RWPE1 (cell line): ENCODE results near the gene SYT14.
"Not testable (repeated sequence)": the region's sequence is repeated elsewhere in the genome, so short reads cannot be mapped to it uniquely, and the experiment has no call there.

Experiments
- CTCF ChIA-PET: fragments of 350-600 bp; sonication (Branson Sonifier 250); formaldehyde crosslinking; extraction: SDS; loops from one replicate; lab custom pipeline; 2021; lab: Yijun Ruan, JAX
- POLR2A ChIA-PET: fragments of 400-600 bp; formaldehyde crosslinking; extraction: SDS; loops from one replicate; lab custom pipeline; 2020; ENCODE audit warnings: antibody characterized with exemption; ENCODE audit not compliant: low non-redundant PET; lab: Yijun Ruan, JAX
- DNase-seq: peaks from one replicate; pipeline ENCODE4 v3.0.0; 2012; ENCODE audit warnings: low spot score
- H3K27ac ChIP-seq: fragments of 450-650 bp; 2 replicates; pipeline ENCODE4 v1.5.1; 2017
- TF ChIP-seq, protein P1 (sequence below): fragments of 450-650 bp; conservative IDR thresholded peaks from 2 replicates; pipeline ENCODE4 v1.5.1; 2017; ENCODE audit warnings: low read depth, mild to moderate bottlenecking

SYT14 gene

DNA sequence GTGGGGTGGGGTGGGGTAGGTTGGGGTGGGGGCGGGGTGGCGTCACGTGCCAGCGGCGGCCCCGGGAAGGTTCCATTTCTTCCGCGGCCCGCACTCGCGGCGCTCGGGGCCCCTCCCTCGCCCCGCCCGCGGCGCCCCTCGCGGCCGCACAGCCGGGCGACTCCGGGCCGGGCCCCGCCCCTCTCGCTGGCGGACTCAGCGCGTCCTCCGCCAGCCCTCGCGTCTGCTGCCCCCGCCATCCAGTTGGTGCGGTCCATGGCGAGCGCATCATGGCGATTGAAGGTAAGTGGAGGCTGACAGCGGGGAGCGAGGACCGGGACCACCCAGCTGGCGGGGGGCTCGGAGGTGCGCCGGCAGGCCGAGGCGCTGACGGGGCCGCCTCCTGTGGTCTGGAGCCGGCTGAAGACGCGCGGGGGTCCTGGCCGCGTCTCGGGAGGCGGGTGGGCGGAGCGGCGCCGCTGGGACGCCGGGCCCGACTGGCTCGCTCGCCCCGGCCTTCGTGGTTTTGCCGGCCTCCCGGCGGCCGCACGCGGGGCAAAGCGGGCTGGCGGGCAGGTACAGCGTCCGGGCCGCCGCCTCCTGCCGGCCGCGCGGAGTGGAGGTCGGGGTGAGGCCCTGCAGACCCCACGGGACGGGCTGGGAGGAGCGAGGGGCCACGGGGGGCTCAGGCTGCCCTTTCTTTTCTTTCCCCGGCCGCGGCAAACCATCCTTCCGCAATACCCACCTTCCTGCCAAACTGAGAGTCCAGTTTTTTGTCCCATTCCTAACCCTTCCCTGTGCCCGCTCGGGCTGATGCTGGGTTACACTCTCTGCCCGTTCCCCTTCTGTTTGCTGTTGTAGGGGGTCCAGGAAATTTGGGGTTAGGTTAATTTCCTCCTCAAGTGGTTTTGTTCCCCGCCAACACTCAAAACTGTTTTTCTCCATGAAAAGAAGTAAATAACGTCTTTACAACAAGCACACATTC is at the start of gene SYT14:
TSS of gene SYT14 (plus strand) at position 222 of the 964 bp plus-strand sequence. CDS start at position 270, 48 bp downstream.
- TF ChIP-seq, protein P1, sequence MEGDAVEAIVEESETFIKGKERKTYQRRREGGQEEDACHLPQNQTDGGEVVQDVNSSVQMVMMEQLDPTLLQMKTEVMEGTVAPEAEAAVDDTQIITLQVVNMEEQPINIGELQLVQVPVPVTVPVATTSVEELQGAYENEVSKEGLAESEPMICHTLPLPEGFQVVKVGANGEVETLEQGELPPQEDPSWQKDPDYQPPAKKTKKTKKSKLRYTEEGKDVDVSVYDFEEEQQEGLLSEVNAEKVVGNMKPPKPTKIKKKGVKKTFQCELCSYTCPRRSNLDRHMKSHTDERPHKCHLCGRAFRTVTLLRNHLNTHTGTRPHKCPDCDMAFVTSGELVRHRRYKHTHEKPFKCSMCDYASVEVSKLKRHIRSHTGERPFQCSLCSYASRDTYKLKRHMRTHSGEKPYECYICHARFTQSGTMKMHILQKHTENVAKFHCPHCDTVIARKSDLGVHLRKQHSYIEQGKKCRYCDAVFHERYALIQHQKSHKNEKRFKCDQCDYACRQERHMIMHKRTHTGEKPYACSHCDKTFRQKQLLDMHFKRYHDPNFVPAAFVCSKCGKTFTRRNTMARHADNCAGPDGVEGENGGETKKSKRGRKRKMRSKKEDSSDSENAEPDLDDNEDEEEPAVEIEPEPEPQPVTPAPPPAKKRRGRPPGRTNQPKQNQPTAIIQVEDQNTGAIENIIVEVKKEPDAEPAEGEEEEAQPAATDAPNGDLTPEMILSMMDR = no peak
- POLR2A ChIA-PET = no interaction called here
- CTCF ChIA-PET = interaction anchor here (0.6 kb wide), 1 partner anchor 42 kb away, joined by 5 read pairs; no protein-coding TSS in a partner anchor
- no peak within 1 kb of the TSS for H3K27ac ChIP-seq
- peak; percentile 30 for DNase-seq

DNA sequence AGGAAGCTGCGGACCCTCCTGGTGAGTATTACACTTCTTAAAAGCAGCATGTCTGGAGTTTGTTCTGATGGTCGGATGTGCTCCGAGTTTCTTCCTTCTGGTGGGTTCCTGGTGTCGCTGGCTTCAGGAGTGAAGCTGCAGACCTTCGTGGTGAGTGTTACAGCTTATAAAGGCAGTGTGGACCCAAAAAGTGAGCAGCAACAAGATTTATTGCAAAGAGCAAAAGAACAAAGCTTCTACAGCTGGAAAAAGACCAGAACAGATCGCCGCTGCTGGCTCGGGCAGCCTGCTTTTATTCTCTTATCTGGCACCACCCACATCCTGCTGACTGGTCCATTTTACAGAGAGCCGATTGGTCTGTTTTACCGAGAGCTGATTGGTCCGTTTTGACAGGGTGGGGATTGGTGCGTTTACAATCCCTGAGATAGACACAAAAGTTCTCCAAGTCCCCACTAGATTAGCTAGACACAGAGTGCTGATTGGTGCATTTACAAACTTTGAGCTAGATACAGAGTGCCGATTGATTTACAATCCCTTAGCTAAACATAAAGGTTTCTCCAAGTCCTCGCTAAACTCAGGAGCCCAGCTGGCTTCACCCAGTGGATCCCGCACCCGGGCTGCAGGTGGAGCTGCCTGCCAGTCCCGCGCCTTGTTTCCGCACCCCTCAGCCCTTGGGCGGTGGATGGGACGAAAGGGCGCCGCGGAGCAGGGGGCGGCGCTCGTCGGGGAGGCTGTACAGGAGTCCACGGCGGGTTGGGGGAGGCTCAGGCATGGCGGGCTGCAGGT is 49.5 kb upstream of the SYT14 start:
- H3K27ac ChIP-seq, DNase-seq, CTCF ChIA-PET, POLR2A ChIA-PET: not testable (repeated sequence)

DNA sequence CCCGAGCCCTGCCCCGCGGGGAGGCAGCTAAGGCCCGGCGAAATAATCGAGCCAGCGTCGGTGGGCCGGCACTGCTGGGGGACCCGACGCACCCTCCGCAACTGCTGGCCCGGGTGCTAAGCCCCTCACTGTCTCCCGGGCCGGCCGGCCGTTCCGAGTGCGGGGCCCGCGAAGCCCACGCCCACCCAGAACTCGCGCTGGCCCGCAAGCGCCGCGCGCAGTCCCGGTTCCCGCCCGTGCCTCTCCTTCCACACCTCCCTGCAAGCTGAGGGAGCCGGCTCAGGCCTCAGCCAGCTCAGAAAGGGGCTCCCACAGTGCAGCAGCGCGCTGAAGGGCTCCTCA is 49.0 kb upstream of the SYT14 start:
- ChIA-PET POLR2A (no interaction called here), CTCF (no interaction called here)
- no peak for DNase-seq
- no peak overlapping the region for H3K27ac ChIP-seq
- TF ChIP-seq, protein P1 = no peak

DNA sequence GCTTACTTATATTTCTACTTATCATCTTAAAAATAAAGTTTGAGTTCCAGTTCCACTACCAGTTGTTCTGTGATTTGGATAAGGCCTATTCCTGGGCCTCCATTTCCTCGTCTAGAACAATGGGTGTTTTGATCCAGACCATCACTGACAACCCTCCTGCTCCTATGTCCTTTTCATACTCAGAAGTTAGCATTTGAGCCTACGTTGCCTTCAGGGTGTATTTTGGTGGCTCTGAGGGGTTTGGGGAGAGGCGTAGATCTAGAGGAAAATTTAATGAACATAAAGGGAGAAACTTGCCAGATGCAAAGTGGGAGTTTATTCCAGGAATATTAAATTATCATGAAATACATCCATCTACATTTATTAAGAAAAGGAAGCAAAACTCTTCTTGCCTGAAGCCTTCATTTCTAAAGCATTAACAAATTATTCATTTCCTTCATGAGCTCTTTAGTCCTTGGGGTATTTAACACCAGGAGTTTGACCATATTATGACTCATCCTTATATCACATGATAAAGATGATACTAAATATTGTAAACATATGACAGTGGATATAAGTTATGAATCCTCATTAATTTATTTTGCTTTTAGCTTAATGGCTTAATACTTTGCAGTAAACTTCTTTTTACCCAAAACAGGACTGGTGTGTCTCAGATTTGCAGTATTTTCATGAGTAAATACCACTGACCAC is 47.2 kb upstream of the SYT14 start:
- ChIA-PET POLR2A (no interaction called here), CTCF (interaction anchor here (0.7 kb wide), 1 partner anchor 63 kb away, joined by 4 read pairs; the partner anchor contains the start of gene UTP25)
- H3K27ac ChIP-seq = no peak overlapping the region
- TF ChIP-seq, protein P1 = no peak
- DNase-seq = no peak

DNA sequence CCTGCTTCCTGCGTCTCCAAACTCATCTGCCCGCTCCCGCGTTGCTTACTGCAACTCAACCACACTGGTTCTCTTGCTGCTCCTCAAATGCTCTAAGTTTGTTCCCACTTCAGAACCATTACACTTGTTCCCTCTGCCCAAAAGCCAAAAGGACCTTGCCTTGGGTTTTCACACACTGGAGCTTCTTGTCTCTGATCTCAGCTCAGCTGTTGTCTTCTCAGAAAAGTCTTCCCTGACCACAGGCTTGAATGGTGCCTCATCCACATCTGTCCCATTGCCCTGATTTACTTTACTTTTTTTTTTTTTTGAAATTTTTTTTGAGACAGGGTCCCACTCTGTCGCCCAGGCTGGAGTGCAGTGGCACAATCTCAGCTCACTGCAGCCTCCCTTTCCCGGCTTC is 44.3 kb upstream of the SYT14 start:
- TF ChIP-seq, protein P1 = no peak
- DNase-seq = no peak
- no peak overlapping the region for H3K27ac ChIP-seq
- ChIA-PET POLR2A (no interaction called here), CTCF (interaction anchor here (0.6 kb wide), 1 partner anchor 468 kb away, joined by 4 read pairs; no protein-coding TSS in a partner anchor)

DNA sequence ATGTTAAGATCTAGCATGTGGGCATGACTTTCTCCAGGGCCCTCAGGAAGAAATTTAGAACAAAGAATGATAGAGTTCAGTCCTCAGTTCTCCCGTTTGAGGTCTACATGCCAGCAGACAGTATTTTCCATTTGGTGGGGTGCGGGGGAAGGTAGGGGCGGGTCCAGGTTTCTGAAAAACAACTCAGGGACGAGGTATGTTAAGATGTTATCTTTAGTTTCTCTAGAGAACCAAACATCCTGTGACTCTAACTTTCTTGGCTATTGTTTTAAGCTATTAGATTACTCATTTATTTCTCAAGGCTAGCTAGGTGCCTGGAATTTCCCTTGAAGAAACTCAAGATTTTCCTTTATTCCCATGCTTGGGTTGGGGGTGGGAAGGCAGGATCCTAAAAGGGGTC is 42.3 kb upstream of the SYT14 start:
- DNase-seq = peak; percentile 39
- H3K27ac ChIP-seq = no peak overlapping the region
- CTCF ChIA-PET = interaction anchor here (1.4 kb wide), 1 partner anchor 28 kb away, joined by 5 read pairs; no protein-coding TSS in a partner anchor
- POLR2A ChIA-PET = no interaction called here
- TF ChIP-seq, protein P1 = no peak
